Hematopoietic multipotent progenitor cell (in vitro differentiated cells): ENCODE data around the gene SLC25A5. TPM values are rescaled to one million over a fixed set of nuclear protein-coding genes. Genes with fewer than 3 reads are reported as not detected.
"Not testable (repeated sequence)": the region's sequence is repeated elsewhere in the genome, so short reads cannot be mapped to it uniquely, and the experiment has no call there.

Source experiments
- DNase-seq, 3 donors: peaks; one replicate each; pipeline ENCODE4 v3.0.0-alpha.2; 2011 to 2015; ENCODE audit warnings: low read depth in 2 of 3, low spot score in 2 of 3
- total RNA-seq: library from RNA; depleted of rRNA; stranded (reverse); fragments of >200 nt; gene quantifications from one replicate; pipeline ENCODE4 v1.2.3, GENCODE V29; 2012

The SLC25A5 gene
- total RNA-seq, 1 donor: 340 TPM

DNA sequence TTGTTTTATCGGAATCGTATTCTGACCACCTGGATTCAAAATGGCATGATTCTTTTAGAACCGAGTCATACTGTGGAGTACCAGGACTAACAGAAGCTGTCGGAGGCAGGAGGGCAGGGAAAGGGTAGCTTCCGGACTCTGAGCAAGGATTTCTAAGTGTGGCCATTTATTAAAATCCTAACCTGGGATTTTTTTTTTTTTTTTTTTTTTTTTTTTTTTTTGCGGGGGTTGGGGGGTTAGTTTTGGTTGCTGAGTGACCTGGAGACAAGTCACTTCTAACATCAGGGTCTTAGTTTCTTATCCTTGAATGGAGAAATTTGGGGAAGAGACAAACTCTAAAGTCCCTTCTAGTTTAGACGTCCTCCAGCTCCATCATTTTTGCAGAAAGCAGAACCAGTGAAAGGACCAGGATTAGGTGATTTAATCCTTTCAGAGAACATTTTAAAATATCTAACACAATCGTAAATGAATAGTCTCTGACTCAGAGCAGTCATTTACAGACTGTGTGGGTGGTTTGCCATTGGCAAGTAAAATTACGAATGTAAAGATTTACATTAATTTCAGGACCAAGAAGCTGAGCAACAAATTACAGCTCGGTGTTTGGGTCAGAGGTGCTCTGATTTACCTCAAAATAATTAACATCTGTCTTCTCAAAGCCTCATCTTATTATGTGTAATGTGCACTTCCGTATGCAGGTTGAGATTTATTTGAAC, 7.3 kb downstream of the SLC25A5 start:
- no peak for DNase-seq

GRCh38 chrX:119477812-119478232, 9.6 kb downstream of the SLC25A5 start:
- no peak for DNase-seq

DNA sequence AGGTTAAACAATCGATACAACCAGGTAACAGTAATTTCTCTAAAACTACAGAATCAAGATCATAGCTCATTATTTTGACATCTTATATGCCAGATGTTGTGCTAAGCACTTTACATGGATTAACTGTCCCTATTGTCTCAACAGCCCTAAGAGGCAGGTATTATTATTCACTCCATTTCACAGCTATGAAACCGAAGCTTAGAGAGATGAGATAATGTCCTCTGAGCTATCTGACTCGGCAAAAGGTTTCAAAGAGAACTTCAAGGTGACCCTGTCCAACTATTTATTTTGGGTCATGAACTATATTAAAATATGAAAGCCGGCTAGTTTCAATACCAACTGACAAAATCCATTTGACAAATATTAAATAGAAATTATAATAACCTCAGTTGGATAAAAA, 10.3 kb downstream of the SLC25A5 start:
- DNase-seq: no peak

DNA sequence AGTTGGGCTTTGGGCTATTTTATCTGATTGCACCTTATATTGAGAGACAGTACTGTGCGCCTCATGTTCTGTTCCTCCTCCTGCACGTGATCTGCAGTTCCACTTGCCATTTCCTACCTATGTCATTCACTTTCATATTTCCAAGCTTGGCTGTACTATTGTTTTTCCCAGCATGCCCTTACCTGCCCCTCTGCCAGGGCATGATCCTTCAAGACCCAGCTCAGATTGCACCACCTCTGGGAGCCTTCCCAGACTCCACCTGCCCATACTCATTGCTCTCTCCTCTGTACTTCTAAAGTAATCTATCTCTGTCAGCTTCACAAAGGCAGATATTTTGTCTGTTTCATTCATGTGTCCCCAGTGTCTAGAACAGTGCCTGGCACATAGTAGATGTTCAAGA, 11.6 kb downstream of the SLC25A5 start:
- no peak for DNase-seq

- DNase-seq: no peak
Observed at GRCh38 chrX:119481323-119481801, 13.1 kb downstream of the SLC25A5 start.

GRCh38 chrX:119482041-119482440, 13.8 kb downstream of the SLC25A5 start:
- no peak for DNase-seq

- DNase-seq: peak in 2 of 3 donors; percentile 59 to 72
Observed at GRCh38 chrX:119482481-119483480, 14.5 kb downstream of the SLC25A5 start.

GRCh38 chrX:119486745-119487144, 18.5 kb downstream of the SLC25A5 start:
- no peak for DNase-seq

DNA sequence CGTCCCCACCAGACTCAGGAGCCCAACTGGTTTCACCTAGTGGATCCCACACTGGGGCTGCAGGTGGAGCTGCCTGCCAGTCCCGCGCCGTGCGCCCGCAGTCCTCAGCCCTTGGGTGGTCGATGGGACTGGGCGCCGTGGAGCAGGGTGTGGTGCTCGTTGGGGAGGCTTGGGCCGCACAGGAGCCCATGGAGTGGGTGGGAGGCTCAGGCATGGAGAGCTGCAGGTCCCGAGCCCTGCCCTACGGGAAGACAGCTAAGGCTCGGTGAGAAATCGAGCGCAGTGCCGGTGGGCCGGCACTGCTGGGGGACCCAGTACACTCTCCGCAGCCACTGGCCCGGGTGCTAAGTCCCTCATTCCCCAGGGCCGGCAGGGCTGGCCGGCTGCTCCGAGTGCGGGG, 19.5 kb downstream of the SLC25A5 start:
- DNase-seq: not testable (repeated sequence)

- DNase-seq: peak in 2 of 3 donors; percentile 25 to 56
Observed at GRCh38 chrX:119488749-119489148, 20.5 kb downstream of the SLC25A5 start.

DNA sequence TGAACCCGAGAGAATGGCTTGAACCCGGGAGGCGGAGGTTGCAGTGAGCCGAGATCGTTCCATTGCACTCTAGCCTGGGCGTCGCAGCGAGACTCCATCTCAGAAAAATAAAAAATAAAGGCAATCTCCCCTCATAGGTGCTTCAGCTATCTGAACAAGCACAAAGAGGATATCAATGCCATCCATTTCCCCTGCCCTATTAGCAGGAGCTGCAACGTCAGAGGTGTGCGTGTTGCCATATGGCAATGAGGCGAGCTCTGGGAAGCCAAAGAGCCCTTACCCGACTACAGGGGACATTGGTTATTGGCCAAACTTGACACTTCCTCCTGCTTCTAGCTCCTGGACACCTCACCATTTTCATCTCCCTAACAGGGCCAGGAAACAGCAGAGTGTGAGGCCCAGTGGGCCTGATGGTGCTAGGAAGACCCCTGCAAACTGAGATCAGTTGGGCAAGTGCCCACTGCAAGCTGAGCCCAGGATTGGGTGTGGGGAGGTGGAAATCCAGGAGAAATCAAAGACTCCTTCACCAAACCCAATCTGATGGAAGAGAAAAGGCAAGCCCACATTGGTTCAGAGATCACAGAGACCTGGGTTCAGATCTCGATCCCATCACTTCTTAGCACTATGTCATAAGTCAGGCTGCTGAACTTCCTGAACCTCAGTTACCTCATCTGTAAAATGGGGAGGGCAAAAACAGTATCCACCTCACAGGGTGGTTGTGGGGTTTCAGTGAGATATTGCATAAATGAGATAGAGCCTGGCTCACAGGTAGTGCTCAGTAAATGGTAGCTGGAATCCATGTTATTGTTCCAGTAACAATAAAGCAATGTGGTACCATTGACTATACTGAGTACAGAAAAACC, 21.2 kb downstream of the SLC25A5 start:
- DNase-seq: no peak

DNA sequence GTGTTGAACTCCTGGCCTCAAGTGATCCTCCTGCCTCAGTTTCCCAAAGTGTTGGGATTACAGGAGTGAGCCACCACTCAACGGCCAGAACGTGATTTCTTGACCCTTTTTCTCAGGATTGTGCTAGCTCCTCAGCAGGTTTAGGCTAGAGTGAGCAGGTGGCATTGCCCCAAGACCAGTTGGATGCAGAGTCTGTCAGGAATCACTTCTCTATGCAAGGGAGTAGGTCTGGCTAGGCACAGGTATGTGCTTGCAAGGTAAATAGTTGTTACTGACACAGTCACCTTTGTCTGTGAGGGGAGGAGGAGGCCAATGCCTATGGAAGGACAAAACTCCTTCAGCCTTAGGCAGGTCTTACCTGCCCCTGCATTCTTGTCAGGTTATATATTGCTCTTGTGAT, 24.2 kb downstream of the SLC25A5 start:
- no peak for DNase-seq

- not testable (repeated sequence) for DNase-seq
Observed at GRCh38 chrX:119493851-119494495, 25.7 kb downstream of the SLC25A5 start.

- DNase-seq: peak in 1 of 3 donors; percentile 61
Observed at GRCh38 chrX:119495734-119496726, 27.8 kb downstream of the SLC25A5 start.

GRCh38 chrX:119497185-119497584, 28.9 kb downstream of the SLC25A5 start:
- peak in 1 of 3 donors; percentile 69 for DNase-seq

DNA sequence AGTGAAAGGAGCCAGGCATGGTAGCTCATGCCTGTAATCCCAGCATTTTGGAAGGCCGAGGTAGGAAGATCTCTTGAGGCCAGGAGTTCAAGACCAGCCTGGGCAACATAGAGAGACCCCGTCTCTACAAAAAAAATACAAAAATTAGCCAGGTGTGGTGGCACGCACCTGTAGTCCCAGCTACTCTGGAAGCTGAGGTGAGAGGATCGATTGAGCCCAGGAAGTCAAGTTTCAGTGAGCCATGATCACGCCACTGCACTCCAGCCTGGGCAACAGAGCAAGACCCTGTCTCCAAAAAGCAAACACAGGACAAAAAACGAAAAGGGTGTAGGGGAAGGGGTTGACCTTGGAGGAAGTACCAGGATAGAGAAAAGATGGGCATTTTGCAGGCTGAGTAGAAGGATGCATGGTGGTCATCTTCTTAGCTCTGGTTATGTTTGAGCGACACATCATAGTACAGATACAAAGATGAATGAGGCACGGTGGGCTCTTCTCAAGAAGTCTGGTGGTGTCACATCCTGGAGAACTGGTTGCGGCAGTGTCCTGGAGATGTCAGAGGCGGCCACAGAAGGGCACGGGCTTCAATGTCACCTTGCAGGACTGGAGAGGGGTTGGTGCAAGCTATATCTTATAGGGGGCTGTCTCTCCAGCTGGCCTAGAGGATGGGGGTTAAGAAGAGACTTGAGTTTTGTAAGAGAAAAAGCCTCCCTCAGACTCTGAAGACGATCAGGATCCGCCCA, 32.0 kb downstream of the SLC25A5 start:
- DNase-seq: no peak

GRCh38 chrX:119501511-119502148, 33.4 kb downstream of the SLC25A5 start:
- DNase-seq: no peak
